NCI-H2196 treated with DMSO at 0.1 percent for 48 hours (cell line): ENCODE data around the gene ATF7.
"Not testable (repeated sequence)": the region's sequence is repeated elsewhere in the genome, so short reads cannot be mapped to it uniquely, and the experiment has no call there.

Experiments used
- DNase-seq: peaks from one replicate; lab custom pipeline; 2025; ENCODE audit not compliant: unreplicated experiment; lab: John Stamatoyannopoulos, UW

The ATF7 gene

DNA sequence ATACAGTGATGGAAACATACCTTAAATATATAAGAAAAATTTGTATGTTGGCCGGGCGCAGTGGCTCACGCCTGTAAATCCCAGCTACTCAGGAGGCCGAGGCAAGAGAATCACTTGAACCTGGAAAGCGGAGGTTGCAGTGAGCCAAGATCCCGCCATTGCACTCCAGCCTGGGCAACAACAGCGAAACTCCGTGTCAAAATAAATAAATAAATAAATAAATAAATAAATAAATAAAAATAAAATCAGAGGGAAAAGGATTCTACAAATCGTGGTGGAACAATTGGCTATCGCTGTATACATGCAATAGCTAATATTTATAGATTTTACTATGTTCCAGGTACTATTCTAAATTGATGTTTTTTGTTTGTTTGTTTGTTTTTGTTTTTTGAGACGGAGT lies 1.7 kb upstream of the ATF7 start:
- DNase-seq = no peak

DNA sequence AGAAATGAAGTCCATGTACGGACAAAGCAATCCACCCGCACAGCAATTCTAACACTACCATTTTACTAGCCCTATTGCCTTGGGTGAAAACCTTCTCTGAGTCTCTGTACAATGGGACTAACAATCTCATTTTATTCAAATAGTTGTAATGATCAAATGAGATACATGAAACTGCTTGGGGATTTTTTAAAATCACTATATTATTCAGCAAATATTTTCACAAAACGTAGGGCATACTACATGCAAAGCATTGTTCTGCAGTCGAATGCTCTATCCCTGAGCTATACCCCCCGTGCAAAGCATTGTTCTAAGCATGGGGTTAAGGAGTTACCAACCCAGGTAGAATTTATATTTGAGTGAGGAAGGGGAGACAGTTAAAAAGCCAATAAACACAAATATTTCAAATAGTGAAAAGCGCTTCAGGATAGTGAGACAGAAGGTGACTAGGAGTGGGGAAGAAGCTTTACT lies 554 bp upstream of the ATF7 start:
- DNase-seq = no peak

DNA sequence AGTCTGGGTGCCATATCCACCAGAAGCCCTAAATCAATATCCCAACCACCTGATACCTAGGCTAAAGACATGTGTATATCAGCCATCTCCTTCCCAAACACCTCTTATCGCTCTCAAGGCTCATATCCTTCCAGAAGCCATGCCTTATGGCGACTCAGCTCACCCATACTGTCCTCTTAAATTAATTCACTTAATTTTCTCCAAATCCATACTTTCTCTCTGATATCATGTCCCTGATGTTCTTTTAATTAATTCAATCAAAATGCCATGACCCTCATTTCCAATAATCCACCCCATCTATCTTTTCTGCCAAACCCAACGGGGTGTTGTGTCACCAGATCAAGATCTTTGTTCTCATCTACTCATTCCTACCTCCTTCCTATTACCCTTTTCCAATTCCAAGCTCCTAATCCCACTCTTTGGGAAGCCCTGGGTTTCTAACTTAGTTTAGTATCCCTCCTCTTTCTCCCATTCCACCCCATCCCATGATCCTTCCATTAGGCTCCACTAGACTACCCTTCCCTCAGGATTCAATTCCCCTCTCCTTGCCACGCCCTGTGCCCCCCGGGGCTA lies 723 bp downstream of the ATF7 start:
- no peak for DNase-seq

DNA sequence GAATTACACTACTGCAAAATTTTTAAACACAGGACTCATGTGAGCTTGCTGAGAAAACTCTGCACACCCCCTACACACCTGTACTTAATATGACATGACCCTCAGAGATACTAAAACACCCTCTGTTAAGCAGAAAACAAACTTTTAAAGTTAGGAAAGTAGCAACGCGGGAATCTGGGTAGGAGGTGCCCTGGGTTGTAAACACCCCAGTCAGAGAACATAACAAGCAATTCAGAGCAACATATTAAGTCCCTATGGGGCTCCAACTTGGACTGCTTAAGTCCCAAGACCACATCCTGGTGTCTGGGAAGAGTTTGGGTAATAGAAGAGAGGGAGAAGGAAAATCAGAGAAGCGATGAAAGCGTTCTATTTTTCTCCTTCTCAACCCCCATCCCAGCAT lies 1.2 kb downstream of the ATF7 start:
- no peak for DNase-seq

DNA sequence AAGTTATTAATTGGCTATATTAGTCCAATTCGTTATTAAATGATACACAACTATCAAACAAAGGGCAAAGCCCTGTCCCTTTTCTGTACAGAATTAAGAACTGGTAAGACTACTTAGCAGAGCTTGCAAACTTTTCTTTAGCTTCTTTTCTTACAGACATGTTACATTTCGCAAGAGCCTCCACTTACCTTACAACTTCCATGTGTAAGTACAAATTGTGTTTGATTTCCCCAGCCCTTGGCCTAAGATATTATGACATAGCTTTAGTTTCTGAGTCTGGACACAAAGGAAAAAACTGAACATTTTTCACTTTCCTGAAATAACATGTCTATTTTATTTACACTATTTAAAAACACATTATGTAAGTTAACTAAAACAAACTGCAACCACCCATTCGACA lies 1.7 kb downstream of the ATF7 start:
- DNase-seq = no peak

DNA sequence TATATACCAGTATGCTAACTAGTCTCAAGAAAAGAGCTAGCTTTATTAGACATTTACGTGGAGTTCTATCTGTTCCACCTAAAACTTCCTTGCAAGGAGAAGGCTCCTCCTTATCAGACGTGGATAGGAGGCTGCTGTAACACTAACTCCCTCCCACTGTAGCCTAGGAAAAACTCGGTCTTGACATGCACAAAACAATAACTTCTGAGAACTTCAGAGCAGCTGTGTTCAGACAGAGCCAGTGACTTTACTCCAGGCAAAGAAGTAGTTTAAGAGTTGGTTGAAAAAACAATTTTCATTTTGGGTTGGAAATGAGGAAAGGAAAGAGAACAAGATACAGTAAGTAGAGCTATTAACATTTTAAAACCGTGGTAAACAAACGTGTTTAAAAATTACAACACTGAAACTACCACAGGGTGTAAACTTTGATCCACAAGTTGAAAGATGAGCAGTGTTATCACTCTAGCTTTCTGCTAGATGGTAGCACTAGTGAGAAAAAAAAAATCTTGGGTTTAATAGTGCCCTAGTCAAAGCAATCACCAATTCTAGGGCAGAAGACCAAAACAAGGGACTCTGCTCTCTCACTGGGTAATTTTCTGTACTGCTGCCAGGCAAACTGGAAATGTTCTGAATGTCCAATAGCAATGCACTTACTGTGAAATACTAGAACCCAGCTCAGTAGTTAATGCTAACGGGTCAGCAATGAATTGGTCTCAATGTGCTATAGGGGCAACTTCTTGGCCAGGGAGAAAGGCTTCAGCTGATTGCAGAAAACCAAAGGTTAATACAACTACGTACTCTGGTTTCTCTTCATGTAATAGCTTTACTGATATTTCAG lies 2.4 kb downstream of the ATF7 start:
- no peak for DNase-seq

DNA sequence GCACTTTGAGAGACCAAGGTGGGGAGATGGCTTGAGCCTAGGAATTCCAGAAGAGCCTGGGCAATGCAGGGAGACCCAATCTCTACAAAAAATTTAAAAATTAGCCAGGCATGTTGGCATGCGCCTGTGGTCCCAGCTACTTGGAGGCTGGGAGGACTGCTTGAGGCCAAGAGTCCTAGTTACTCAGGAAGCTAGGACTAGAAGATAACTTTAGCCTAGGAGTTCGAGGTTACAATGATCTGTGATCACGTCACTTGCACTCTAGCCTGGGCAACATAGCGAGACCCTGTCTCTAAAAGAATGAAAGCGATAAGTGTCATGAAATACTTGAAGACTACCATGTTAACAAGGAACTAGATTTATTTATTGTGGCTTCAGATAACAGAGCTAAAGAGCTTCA lies 3.5 kb downstream of the ATF7 start:
- DNase-seq = no peak

DNA sequence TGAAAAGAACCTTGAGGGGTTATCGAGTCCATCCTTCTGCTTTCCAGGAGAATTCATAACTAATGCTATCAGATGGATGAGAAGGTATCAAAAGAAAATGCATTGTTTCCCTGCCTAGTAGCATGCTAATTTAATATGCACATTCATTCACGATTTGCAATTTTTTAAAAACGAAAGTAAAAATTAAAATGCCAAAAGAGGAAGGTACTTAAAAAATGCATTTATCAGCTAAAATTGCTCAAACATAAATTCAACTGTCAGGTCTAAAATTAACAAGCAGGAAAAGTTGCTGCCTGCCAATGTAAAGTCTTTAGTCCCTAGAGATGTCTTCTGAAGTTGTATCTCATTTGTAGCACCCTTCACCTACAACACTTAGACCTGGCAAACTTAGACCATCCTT lies 7.9 kb downstream of the ATF7 start:
- no peak for DNase-seq

DNA sequence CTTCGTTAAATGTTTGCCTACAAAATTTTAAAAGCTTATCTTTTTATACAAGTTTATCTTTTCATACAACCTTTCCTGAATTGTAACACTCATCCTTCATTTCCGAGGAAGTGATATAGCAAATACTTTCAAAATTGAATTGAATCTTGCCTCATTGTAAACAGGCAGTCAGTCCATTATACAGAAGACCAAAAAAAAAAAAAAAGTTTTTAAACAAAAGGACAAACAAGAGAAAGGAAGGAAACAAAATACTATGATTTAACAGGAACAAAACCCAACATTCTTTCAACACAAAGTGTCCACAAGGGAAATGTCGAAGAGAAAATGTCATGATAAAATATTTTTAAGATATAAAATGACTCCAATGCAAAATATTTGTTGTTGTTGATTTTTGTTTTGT lies 8.5 kb downstream of the ATF7 start:
- DNase-seq = no peak

DNA sequence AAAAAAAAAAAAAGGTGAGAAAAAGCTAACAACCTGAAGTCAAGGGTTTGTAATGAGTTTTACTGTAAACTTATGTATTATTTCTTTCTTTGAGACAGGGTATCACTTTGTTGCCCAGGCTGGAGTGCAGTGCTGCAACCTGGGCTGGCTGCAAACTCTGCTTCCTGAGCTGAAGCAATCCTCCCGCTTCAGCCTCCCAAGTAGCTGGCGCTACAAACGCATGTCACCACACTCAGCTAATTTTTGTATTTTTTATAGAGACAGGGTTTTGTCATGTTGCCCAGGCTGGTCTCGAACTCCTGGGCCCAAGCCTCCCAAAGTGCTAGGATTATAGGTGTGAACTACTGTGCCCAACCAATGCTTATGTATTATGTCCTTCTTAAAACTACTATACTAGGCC lies 9.2 kb downstream of the ATF7 start:
- no peak for DNase-seq

DNA sequence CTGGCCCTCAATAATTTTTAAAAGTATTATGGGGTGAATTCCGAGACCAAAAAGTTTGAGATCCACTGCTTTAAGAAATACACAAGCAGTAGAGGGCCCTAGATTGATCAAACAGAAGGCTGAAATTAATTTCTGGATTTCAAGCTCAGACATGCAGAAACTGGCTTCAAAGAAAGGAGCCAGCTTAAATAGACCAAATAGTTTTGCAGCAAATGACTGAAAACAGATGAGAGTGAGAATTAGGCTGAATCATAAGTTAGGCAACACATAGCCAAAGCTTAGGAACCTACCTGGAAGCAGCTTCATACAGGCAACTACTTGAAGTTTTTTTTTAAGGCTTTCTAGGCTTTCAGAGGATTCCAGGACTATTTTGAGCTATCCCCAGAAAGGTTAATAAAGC lies 12.4 kb downstream of the ATF7 start:
- DNase-seq = no peak

DNA sequence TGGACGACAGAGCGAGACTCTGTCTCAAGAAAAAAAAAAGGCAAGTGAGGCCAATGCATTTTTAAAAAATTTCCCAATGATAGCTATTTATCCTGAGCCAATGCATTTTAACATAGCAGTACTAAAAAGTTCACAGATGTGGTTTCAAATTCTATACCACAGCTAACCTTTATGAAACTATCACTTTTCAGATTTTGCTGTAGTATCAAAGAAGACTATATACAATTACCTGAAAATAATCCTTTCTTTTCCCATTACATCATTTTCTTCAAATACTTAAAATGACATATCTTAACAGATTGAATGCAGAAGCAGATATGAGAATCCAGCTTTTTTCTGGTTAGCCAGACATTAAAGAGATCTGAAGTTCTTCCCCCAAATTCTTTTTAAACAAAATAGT lies 13.2 kb downstream of the ATF7 start:
- no peak for DNase-seq

DNA sequence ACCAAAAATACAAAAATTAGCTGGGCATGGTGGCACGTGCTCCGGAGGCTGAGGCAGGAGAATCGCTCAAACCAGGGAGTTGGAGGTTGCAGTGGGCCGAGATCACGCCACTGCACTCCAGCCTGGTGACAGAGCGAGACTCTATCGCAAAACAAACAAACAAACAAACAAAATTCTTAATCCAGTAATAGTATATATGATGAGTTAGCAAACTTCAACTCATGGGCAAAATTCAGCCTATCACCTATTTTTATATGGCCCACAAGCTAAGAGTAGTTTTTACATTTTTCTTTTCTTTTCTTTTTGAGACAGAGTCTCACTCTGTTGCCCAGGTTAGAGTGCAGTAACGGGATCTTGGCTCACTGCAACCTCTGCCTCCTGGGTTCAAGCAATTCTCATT lies 14.9 kb downstream of the ATF7 start:
- no peak for DNase-seq

DNA sequence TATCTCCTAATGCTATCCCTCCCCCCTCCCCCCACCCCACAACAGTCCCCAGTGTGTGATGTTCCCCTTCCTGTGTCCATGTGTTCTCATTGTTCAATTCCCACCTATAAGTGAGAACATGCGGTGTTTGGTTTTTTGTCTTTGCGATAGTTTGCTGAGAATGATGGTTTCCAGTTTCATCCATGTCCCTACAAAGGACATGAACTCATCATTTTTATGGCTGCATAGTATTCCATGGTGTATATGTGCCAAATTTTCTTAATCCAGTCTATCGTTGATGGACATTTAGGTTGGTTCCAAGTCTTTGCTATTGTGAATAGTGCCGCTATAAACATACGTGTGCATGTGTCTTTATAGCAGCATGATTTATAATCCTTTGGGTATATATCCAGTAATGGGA lies 19.5 kb downstream of the ATF7 start:
- DNase-seq = not testable (repeated sequence)

DNA sequence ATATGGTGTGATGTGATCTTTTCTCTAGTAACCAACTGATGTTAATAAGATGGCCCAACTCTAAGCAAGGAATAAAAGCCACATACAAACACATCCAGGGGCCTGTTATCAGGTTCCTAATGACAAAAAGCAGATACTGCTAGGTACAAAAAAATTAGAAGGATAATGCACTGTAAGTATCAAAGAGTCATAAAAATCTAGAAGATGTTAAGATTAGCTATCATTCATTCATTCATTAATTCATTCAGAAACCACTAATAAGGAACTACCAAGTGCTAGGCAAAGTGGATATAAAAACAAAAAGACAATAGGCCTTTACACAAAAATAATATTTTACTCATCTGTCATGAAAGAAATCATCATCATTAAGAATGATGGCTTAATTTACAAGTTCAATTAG lies 21.6 kb downstream of the ATF7 start:
- DNase-seq = no peak

DNA sequence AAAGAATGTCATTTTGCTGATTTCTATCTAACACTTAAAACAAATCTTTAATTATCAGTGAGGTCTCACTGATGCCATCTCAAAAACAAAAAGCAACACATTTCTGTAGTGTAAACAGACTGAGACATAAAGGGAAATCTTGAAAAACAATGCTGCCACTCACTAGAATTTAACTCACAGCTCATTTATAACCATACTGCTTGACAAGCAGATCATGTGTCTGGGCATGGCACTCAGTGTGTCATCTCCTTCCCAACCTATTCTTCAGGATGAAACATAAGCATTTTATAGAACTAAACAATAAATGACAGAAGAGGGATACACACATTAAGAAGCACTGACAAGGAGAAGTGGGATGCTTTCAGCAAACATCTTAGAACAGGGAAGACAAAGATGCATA lies 22.4 kb downstream of the ATF7 start:
- no peak for DNase-seq

DNA sequence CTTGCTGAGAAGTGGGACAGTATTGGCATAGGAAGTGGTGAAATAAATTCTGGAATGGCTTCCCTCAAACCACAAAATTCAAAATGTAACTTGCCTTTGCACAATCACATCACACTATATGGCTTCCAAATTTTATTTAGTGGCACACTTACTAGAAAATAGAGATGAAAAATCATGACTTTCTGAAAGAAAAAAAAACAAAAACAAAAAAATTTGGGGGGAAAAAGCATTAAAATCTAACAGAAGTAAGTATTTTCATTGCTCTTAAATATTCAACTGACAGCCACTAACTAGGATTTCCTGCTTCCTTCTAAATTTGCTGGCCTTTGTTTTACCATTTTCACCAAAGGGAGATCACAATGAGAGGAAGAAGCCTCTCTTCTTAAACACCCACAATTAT lies 23.0 kb downstream of the ATF7 start:
- no peak for DNase-seq

DNA sequence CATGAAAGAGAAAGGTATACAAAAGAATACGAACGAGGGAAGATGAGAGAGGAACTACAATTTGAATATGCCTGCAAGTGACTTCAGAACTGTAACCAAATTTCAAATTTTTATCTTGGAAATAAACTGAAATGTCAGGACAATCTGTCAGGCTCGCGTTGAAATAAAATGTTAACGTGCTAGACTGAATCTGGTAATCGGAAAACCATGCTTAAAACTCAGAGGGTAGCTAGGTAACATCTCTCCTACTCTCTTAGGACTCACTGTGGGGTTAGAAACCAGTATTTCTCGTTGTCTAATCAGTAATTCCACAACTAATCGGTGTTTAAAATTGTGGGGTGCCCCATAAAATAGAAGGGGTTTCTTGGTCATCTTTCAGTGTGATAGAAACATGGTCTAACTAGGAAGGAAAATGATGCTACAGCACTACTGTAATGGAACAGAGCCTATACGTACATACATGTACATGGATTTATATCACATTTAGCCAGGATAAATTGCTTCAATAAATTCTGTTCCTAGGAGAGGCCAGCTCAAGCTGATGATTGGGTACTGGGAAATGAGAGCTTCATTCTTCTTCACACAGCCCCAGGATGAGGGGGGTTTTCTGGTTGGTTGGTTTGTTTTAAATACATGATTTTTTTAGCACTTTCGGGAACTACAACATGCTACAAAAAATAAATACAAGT lies 23.9 kb downstream of the ATF7 start:
- no peak for DNase-seq

DNA sequence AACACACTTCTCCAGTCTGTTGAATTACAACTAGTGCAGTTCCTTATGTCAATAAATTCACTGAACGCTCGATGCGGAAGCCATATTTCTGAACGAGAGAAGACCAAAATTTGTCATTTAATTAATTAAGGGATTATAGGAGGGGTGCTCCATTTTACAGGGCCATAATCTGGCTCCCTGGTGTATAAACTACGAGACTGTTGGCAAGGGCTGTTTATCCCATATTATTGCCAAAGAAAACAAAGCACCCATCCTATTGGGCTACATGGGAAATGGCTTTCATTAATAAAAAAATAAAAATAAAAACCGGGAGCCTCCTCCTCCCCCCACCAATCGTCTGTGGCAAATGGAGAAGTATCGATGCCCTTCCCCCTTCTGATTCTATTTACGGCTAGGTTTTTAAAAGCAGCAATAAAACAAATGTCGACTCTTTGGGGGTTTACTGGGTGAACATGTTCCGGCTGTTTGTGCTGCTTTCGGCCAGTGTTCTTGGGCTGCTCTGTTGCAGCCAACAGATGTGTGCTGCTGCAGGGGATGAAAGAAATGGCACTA lies 24.8 kb downstream of the ATF7 start:
- no peak for DNase-seq

DNA sequence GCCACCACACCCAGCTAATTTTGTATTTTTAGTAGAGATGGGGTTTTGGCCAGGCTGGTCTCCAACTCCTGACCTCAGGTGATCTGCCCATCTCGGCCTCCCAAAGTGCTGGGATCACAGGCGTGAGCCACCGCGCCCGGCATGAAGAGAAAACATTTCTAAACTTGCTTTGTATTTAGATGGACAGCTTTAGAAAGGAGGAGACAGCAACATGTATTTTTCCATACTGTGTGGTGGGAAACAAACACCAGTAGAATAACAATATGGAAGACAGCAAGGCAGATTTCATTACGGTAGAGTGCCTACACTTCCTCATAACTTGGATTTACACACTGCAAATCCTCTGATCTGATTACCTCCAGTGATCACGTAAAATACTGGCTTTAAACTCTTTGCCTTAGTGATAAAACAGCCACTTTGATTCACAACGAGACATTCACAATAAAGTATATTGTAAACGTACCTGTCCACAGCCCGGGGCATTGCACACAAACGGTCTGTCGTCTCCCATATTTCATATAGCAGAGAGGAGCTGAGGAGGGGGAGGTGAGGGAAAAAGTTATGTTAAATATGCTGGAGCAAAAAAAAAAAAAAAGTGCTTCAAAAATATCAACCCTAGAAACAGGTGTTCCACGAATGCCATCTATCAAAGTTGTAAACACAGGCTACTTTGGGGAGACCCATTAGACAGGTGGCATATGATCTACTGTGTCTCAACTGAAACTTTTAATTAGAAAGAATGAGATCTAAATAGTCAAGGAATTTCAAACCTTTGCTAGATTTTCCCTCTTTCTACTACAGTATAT lies 25.5 kb downstream of the ATF7 start:
- DNase-seq = no peak

DNA sequence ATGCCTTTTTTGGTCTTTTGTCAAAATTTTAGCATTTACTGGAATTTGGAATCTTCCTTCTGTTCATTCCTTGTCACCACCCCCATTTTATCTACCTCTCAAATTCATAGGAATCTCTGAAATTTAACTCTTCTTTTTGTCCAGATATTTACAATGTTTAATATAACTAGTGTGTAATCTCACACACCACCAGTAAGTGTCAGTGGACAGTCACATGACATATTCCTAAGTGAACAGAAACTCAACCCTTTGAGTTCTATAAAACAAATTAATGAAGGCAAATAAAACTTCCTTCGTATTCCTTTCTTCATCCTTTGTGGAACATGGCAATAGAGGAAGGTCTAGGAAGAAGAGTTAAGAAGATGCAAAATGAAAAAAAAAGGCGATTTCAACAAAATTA lies 26.6 kb downstream of the ATF7 start:
- DNase-seq = no peak
